Measurements from ENCODE around the gene NUF2. TPM values are rescaled to one million over a fixed set of nuclear protein-coding genes. Genes with fewer than 3 reads are reported as not detected.

NUF2 gene
- total and polyA plus RNA-seq, 2 donors from 2014 or later: 0.28 to 1.2 TPM

DNA sequence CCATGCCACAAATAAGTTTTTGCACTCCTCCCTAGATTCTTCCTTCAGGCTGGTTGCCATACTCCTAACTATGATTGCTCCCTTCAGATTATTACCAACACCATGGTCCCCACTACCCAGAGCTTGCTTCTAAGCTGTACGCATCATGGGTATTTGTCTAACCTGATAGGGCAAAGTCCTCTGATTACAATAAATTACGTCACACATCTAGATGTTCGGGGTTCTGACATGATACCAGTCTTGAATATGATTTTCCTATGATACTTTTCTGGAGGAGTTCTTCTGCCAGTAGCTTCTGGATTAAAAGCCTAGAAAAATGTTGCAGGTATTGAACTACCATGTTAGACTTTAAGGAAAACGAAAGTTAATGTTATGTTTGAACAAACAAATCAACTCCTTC lies 67.2 kb downstream of the NUF2 start:
- intact Hi-C loops (cut with DNase I): no loop called here
- FAIRE-seq: no peak

DNA sequence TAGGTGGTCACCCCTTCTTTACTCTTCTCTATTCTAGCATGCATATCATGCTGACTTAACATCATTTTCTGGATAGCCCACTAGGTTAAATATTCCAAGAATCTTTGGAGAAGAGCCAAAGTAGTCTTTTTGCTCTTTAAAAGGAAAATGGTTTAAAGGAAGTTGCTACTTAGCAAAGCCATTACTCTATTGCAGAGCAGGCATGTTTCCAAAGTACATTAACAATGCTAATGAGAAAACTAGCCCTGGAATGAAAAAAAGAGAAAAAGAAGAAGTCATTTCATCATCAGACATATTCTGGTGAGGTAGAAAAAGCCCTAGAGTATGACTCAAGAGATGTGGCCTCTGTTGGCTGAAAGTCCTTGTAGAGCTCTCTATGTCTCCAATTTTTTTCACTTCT lies 74.0 kb downstream of the NUF2 start:
- Histone ChIP-seq H3K27me3 (ENCODE audit: control insufficient read depth, insufficient read depth, low read length) (no peaks in the 10 kb centered on the region), H3K4me1 (ENCODE audit: control insufficient read depth in 2 of 3, insufficient read depth in 2 of 3, low read depth in 1 of 3, low read length in 3 of 3) (peaks cover 0 to 4% (median 0%) of the 10 kb centered on the region in 3 donors), H3K4me3 (ENCODE audit: low read length in 3 of 3) (no peak overlapping the region), H3K27ac (ENCODE audit: low read depth in 2 of 2, low read length in 2 of 2) (no peak overlapping the region), H3K9ac (ENCODE audit: low read length in 3 of 3) (no peak overlapping the region), H3K36me3 (ENCODE audit: control insufficient read depth in 2 of 3, insufficient read depth in 3 of 3, low read length in 3 of 3) (no peaks in the 10 kb centered on the region), H3K9me3 (ENCODE audit: control insufficient read depth in 2 of 3, insufficient read depth in 1 of 3, low read length in 3 of 3) (no peaks in the 10 kb centered on the region)
- FAIRE-seq: no peak
- TF ChIP-seq, protein P1, sequence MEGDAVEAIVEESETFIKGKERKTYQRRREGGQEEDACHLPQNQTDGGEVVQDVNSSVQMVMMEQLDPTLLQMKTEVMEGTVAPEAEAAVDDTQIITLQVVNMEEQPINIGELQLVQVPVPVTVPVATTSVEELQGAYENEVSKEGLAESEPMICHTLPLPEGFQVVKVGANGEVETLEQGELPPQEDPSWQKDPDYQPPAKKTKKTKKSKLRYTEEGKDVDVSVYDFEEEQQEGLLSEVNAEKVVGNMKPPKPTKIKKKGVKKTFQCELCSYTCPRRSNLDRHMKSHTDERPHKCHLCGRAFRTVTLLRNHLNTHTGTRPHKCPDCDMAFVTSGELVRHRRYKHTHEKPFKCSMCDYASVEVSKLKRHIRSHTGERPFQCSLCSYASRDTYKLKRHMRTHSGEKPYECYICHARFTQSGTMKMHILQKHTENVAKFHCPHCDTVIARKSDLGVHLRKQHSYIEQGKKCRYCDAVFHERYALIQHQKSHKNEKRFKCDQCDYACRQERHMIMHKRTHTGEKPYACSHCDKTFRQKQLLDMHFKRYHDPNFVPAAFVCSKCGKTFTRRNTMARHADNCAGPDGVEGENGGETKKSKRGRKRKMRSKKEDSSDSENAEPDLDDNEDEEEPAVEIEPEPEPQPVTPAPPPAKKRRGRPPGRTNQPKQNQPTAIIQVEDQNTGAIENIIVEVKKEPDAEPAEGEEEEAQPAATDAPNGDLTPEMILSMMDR (IDR thresholded peaks at IDR 0.05; ENCODE audit: borderline replicate concordance, extremely low read depth, insufficient read depth): no peak
- intact Hi-C loops (cut with DNase I): no loop called here
- DNase-seq: peak in 2 of 5 donors; percentile 40 to 71

More for the DNA sequence above, 67.2 kb downstream of the NUF2 start:
- Histone ChIP-seq H3K27me3 (ENCODE audit: control insufficient read depth, insufficient read depth, low read length) (no peaks in the 10 kb centered on the region), H3K4me1 (ENCODE audit: control insufficient read depth in 2 of 3, insufficient read depth in 2 of 3, low read depth in 1 of 3, low read length in 3 of 3) (no peaks in the 10 kb centered on the region), H3K9me3 (ENCODE audit: control insufficient read depth in 2 of 3, insufficient read depth in 1 of 3, low read length in 3 of 3) (no peaks in the 10 kb centered on the region), H3K27ac (ENCODE audit: low read depth in 2 of 2, low read length in 2 of 2) (no peak overlapping the region), H3K9ac (ENCODE audit: low read length in 3 of 3) (no peak overlapping the region), H3K4me3 (ENCODE audit: low read length in 3 of 3) (no peak overlapping the region), H3K36me3 (ENCODE audit: control insufficient read depth in 2 of 3, insufficient read depth in 3 of 3, low read length in 3 of 3) (no peaks in the 10 kb centered on the region)
- TF ChIP-seq, protein P1 (IDR thresholded peaks at IDR 0.05; ENCODE audit: borderline replicate concordance, extremely low read depth, insufficient read depth): no peak
- DNase-seq: no peak

DNA sequence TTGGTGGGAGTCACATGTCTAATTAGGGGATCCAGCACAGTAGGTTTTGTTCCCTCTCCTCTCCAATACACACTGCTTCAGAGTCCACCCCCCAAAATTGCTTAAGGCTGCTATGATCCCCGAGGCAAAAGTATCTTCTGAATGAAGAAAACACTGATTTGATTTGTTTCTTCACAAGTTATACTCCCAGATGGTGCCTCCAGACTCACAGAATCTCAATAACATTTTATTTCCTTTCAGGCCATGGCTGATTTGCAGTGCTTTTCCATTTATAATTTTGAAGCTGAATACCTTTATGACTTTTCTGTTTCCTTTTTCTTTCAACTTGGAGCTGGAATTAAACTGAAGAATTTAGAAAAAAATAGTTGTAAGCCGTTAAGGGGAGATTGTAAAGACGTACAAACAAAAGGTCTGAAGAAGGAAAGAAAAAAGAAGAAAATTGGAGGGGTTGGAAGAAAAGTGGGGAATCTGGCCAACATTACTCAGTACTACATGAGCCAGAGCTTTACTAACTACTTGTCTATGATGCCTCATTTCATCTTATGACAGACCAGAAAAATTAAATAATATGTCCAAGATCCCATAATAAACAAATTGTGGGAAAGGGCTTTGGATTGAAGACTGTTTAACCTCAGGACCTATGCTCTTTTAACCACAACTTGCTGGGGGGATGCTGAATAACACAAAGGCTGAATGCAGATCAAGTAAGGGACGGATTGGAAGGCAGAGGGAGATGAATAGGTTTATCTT lies 75.9 kb downstream of the NUF2 start:
- H3K27ac ChIP-seq (ENCODE audit: low read depth in 2 of 2, low read length in 2 of 2): no peak overlapping the region
- no peaks in the 10 kb centered on the region for H3K9me3 ChIP-seq (ENCODE audit: control insufficient read depth in 2 of 3, insufficient read depth in 1 of 3, low read length in 3 of 3)
- intact Hi-C loops (cut with DNase I): no loop called here
- TF ChIP-seq, protein P1 (IDR thresholded peaks at IDR 0.05; ENCODE audit: borderline replicate concordance, extremely low read depth, insufficient read depth): no peak
- no peak overlapping the region for H3K4me3 ChIP-seq (ENCODE audit: low read length in 3 of 3)
- no peaks in the 10 kb centered on the region for H3K27me3 ChIP-seq (ENCODE audit: control insufficient read depth, insufficient read depth, low read length)
- DNase-seq (peak in 1 of 5 donors; percentile 4), FAIRE-seq (no peak)
- no peak overlapping the region for H3K9ac ChIP-seq (ENCODE audit: low read length in 3 of 3)
- H3K4me1 ChIP-seq (ENCODE audit: control insufficient read depth in 2 of 3, insufficient read depth in 2 of 3, low read depth in 1 of 3, low read length in 3 of 3): peaks cover 0 to 4% (median 0%) of the 10 kb centered on the region in 3 donors
- no peaks in the 10 kb centered on the region for H3K36me3 ChIP-seq (ENCODE audit: control insufficient read depth in 2 of 3, insufficient read depth in 3 of 3, low read length in 3 of 3)

Data from kidney (tissue), 14 donors.